ENCODE results near the gene GPC4. TPM values are rescaled to one million over a fixed set of nuclear protein-coding genes. Genes with fewer than 3 reads are reported as not detected.

Gene GPC4
- total and polyA plus RNA-seq, 10 of the 15 experiments (the other 5 are each of a cell fraction or from before 2014, with no cell fraction given): 0.04 to 5.8 (median 0.13) TPM

- no peaks in the 10 kb centered on the region for H3K27me3 ChIP-seq (replicated peaks in 1 of 2; ENCODE audit: control insufficient read depth in 2 of 2, insufficient read depth in 2 of 2, low read length in 1 of 2)
- no peaks in the 10 kb centered on the region for H4K20me1 ChIP-seq (ENCODE audit: control insufficient read depth, insufficient read depth)
- FAIRE-seq (no peak), ATAC-seq (no peak), DNase-seq (ENCODE audit: low read depth, low spot score) (no peak)
- no peak overlapping the region for H3K4me3 ChIP-seq
- no peaks in the 10 kb centered on the region for H3K4me1 ChIP-seq (ENCODE audit: control insufficient read depth, insufficient read depth, low read length)
- no peak overlapping the region for H2AFZ ChIP-seq (ENCODE audit: control insufficient read depth, low read depth, low read length)
- CTCF ChIA-PET: no interaction called here
- BruUV-seq (replicated peaks): no TSS peak
- no peaks in the 10 kb centered on the region for H3K79me2 ChIP-seq (ENCODE audit: control insufficient read depth, insufficient read depth, low read length)
- H3K9ac ChIP-seq (ENCODE audit: control insufficient read depth, insufficient read depth, low read length): no peak overlapping the region
- RAD21 ChIA-PET (ENCODE audit: unreplicated experiment): no interaction called here
- SMC1A ChIA-PET (ENCODE audit: uncharacterized antibody, unreplicated experiment): no interaction called here
- in situ Hi-C loops (cut with MboI): no loop called here
- intact Hi-C loops (cut with micrococcal nuclease; ENCODE audit: unreplicated experiment): no loop called here
- TF ChIP-seq ATF7 (IDR thresholded peaks at IDR 0.05; ENCODE audit: low read depth): no peak
- TF ChIP-seq MEF2A (IDR thresholded peaks at IDR 0.05; ENCODE audit: insufficient read depth, low read depth, low read length): no peak
- TF ChIP-seq TCF7 (IDR thresholded peaks at IDR 0.05; ENCODE audit: borderline replicate concordance): no peak
- no peak for TF ChIP-seq WRNIP1 (IDR thresholded peaks at IDR 0.05; ENCODE audit: borderline replicate concordance, low read depth, low read length)
- TF ChIP-seq IKZF1 (conservative IDR thresholded peaks at IDR 0.05): no peak
- TF ChIP-seq NR2C2 (IDR thresholded peaks at IDR 0.05; ENCODE audit: borderline replicate concordance, control insufficient read depth, insufficient read length, low read depth): no peak
- TF ChIP-seq RELA (IDR thresholded peaks at IDR 0.05; ENCODE audit: borderline replicate concordance, partially characterized antibody): no peak
- TF ChIP-seq JUND (IDR thresholded peaks at IDR 0.05; ENCODE audit: low read depth, low read length): no peak
- no peaks in the 10 kb centered on the region for H3K9me3 ChIP-seq (replicated peaks; ENCODE audit: control insufficient read depth, insufficient read depth, low read length)
- 10% methylated on average over 3 of the region's 3 CpGs for WGBS (ENCODE audit: insufficient coverage, insufficient replicate concordance, low lambda C conversion rate, missing lambda C conversion rate)
- H3K36me3 ChIP-seq (ENCODE audit: control insufficient read depth in 2 of 2, insufficient read depth in 2 of 2, low read length in 1 of 2): no peaks in the 10 kb centered on the region
- H3K27ac ChIP-seq (ENCODE audit: control insufficient read depth, insufficient read depth): no peak overlapping the region
- POLR2A ChIA-PET: no interaction called here
- no peak overlapping the region for H3K4me2 ChIP-seq (ENCODE audit: control insufficient read depth, insufficient read depth)
These were observed 160.6 kb downstream of the GPC4 start for GRCh38 chrX:133254666-133255065.

- no peak for ATAC-seq
- in situ Hi-C loops (cut with MboI): no loop called here
- Histone ChIP-seq H3K36me3 (ENCODE audit: control insufficient read depth in 2 of 2, insufficient read depth in 2 of 2, low read length in 1 of 2) (no peaks in the 10 kb centered on the region), H3K9ac (ENCODE audit: control insufficient read depth, insufficient read depth, low read length) (no peak overlapping the region), H3K4me2 (ENCODE audit: control insufficient read depth, insufficient read depth) (no peak overlapping the region), H3K27ac (ENCODE audit: control insufficient read depth, insufficient read depth) (no peak overlapping the region), H3K79me2 (ENCODE audit: control insufficient read depth, insufficient read depth, low read length) (no peaks in the 10 kb centered on the region), H3K4me3 (no peak overlapping the region), H3K9me3 (replicated peaks; ENCODE audit: control insufficient read depth, insufficient read depth, low read length) (no peaks in the 10 kb centered on the region; the same call in 2 of the 3 replicates), H3K4me1 (ENCODE audit: control insufficient read depth, insufficient read depth, low read length) (no peaks in the 10 kb centered on the region), H4K20me1 (ENCODE audit: control insufficient read depth, insufficient read depth) (no peaks in the 10 kb centered on the region), H2AFZ (ENCODE audit: control insufficient read depth, low read depth, low read length) (no peak overlapping the region), H3K27me3 (replicated peaks in 1 of 2; ENCODE audit: control insufficient read depth in 2 of 2, insufficient read depth in 2 of 2, low read length in 1 of 2) (no peaks in the 10 kb centered on the region)
- ChIA-PET SMC1A (ENCODE audit: uncharacterized antibody, unreplicated experiment) (interaction anchor here (0.6 to 1.2 kb wide), 2 partner anchors 8 to 37 kb away, joined by 3 to 4 read pairs; no protein-coding TSS in a partner anchor), RAD21 (ENCODE audit: unreplicated experiment) (no interaction called here), CTCF (no interaction called here), POLR2A (no interaction called here)
- no peak for FAIRE-seq
- intact Hi-C loops (cut with micrococcal nuclease; ENCODE audit: unreplicated experiment): no loop called here
- no TSS peak for BruUV-seq (replicated peaks)
- WGBS (ENCODE audit: insufficient coverage, insufficient replicate concordance, low lambda C conversion rate, missing lambda C conversion rate): 9% methylated on average over 5 of the region's 5 CpGs
- DNase-seq (ENCODE audit: low read depth, low spot score): no peak
- no peak for TF ChIP-seq BACH1 (IDR thresholded peaks at IDR 0.05; ENCODE audit: borderline replicate concordance)
- TF ChIP-seq IKZF1 (conservative IDR thresholded peaks at IDR 0.05): no peak
- TF ChIP-seq BCL3 (IDR thresholded peaks at IDR 0.05; ENCODE audit: borderline replicate concordance, insufficient read depth, low read depth, low read length, poor library complexity, severe bottlenecking): no peak
- no peak for TF ChIP-seq TCF7 (IDR thresholded peaks at IDR 0.05; ENCODE audit: borderline replicate concordance)
- TF ChIP-seq SP1 (IDR thresholded peaks at IDR 0.05; ENCODE audit: low read depth, low read length): no peak
- TF ChIP-seq YBX1 (IDR thresholded peaks at IDR 0.05): no peak
- no peak for TF ChIP-seq IRF4 (IDR thresholded peaks at IDR 0.05; ENCODE audit: low read depth, low read length)
- TF ChIP-seq EP300 (IDR thresholded peaks at IDR 0.05; ENCODE audit: borderline replicate concordance in 1 of 2, control insufficient read depth in 1 of 2, low read depth in 2 of 2, low read length in 2 of 2): no peak
- no peak for TF ChIP-seq FOS (IDR thresholded peaks at IDR 0.05; ENCODE audit: borderline replicate concordance, extremely low read depth, insufficient read length)
- no peak for TF ChIP-seq PAX5 (IDR thresholded peaks at IDR 0.05; ENCODE audit: borderline replicate concordance, low read depth, low read length)
- no peak for TF ChIP-seq RAD21 (IDR thresholded peaks at IDR 0.05; ENCODE audit: insufficient read depth, low read depth, low read length)
- TF ChIP-seq ESRRA (IDR thresholded peaks at IDR 0.05; ENCODE audit: low read length): no peak
- no peak for TF ChIP-seq SMARCA5 (IDR thresholded peaks at IDR 0.05)
These were observed 164.1 kb downstream of the GPC4 start for GRCh38 chrX:133251204-133251603.
